HepG2 (cell line): Measurements from ENCODE around the gene TACO1. TPM values are rescaled to one million over a fixed set of nuclear protein-coding genes. Genes with fewer than 3 reads are reported as not detected.

Experiments used
- ATAD3A ChIP-seq: sonication (generic); formaldehyde crosslinking; IDR thresholded peaks from 2 replicates; pipeline ENCODE4 v1.4.0; 2020; ENCODE audit warnings: missing genetic modification reagents
- CENPX ChIP-seq: sonication (generic); formaldehyde crosslinking; IDR thresholded peaks from 2 replicates; pipeline ENCODE4 v1.9.0; 2021; ENCODE audit warnings: mild to moderate bottlenecking, missing genetic modification reagents, moderate library complexity
- GMEB1 ChIP-seq: sonication (generic); formaldehyde crosslinking; IDR thresholded peaks from 2 replicates; pipeline ENCODE4 v1.5.1; 2020; ENCODE audit warnings: missing genetic modification reagents, mild to moderate bottlenecking, borderline replicate concordance
- HINFP ChIP-seq: sonication (generic); formaldehyde crosslinking; IDR thresholded peaks from 2 replicates; pipeline ENCODE4 v1.4.0; 2020; ENCODE audit warnings: low read depth, mild to moderate bottlenecking, missing genetic modification reagents
- JARID2 ChIP-seq: sonication (generic); formaldehyde crosslinking; IDR thresholded peaks from 2 replicates; pipeline ENCODE4 v1.8.1; 2023; ENCODE audit warnings: missing genetic modification reagents, inconsistent platforms; ENCODE audit not compliant: insufficient replicate concordance
- KDM1A ChIP-seq: IDR thresholded peaks from 2 replicates; pipeline ENCODE4 v1.6.1; 2016; ENCODE audit warnings: missing compliant biosample characterization
- SOX13 ChIP-seq, 3 experiments: fragments of 450-650 bp in 1 of 3; sonication (generic) in 1 of 3; formaldehyde crosslinking in 1 of 3; IDR thresholded peaks in 2 of 3; conservative IDR thresholded peaks in 1 of 3; 2 replicates each; pipeline versions ENCODE4 v1.5.0 to v1.6.1; 2016 to 2020; ENCODE audit warnings: antibody characterized with exemption in 1 of 3, mild to moderate bottlenecking in 1 of 3, missing compliant biosample characterization in 1 of 3, missing genetic modification reagents in 1 of 3, moderate library complexity in 1 of 3
- ZFP90 ChIP-seq: sonication (generic); formaldehyde crosslinking; IDR thresholded peaks from 2 replicates; pipeline ENCODE4 v1.8.0; 2022; ENCODE audit warnings: missing genetic modification reagents, mild to moderate bottlenecking, inconsistent platforms, borderline replicate concordance
- ZNF549 ChIP-seq: sonication (generic); formaldehyde crosslinking; IDR thresholded peaks from 2 replicates; pipeline ENCODE4 v1.5.0; 2020; ENCODE audit warnings: missing genetic modification reagents
- ZNF646 ChIP-seq: sonication (generic); formaldehyde crosslinking; IDR thresholded peaks from 2 replicates; pipeline ENCODE4 v1.9.0; 2021; ENCODE audit warnings: mild to moderate bottlenecking, missing genetic modification reagents
- ZNF850 ChIP-seq: sonication (generic); formaldehyde crosslinking; conservative IDR thresholded peaks from 2 replicates; pipeline ENCODE4 v1.9.0; 2021; ENCODE audit warnings: mild to moderate bottlenecking, missing genetic modification reagents
- ZSCAN31 ChIP-seq: sonication (generic); formaldehyde crosslinking; IDR thresholded peaks from 2 replicates; pipeline ENCODE4 v1.5.0; 2020; ENCODE audit warnings: low read depth, mild to moderate bottlenecking, missing genetic modification reagents
- polyA plus RNA-seq, 8 experiments: library from polyadenylated mRNA; depleted of rRNA in 3 of 8; stranded (reverse) in 7 of 8; unstranded in 1 of 8; fragments of >200 nt; fragmentation: Illumina TruSeq in 4 of 8; extraction: Trizol in 4 of 8; gene quantifications; 2 replicates each; pipeline versions ENCODE4 v1.2.1 to v1.2.3, GENCODE V29; 2011 to 2016; ENCODE audit warnings: low read depth in 4 of 8, missing spikeins in 1 of 8, mixed read lengths in 1 of 8; ENCODE audit not compliant: insufficient read depth in 1 of 8
- total RNA-seq, 5 experiments: library from RNA; depleted of rRNA; stranded (reverse); fragments of >200 nt; fragmentation: Illumina TruSeq; extraction: Trizol; gene quantifications; 2 replicates each; pipeline ENCODE4 v1.2.3, GENCODE V29; 2016; ENCODE audit warnings: low read depth in 1 of 5
- TF ChIP-seq, protein P1 (sequence below): sonication (generic); formaldehyde crosslinking; IDR thresholded peaks from 2 replicates; pipeline ENCODE4 v1.4.0; 2020; ENCODE audit warnings: missing genetic modification reagents, borderline replicate concordance
- TF ChIP-seq, protein P2 (sequence below): sonication (generic); formaldehyde crosslinking; IDR thresholded peaks from 2 replicates; pipeline ENCODE4 v1.4.0; 2020; ENCODE audit warnings: missing genetic modification reagents

The TACO1 gene
- total and polyA plus RNA-seq, 2 of the 13 experiments (the other 11 are each of a cell fraction or from before 2014, with no cell fraction given), result 34.7 to 53.6 TPM

GRCh38 chr17:63579633-63580032 is 21.1 kb upstream of the TACO1 start (continued):
- no peak for TF ChIP-seq ZNF646 (CRISPR knock-in tag)
- TF ChIP-seq ATAD3A (CRISPR knock-in tag), result no peak
- TF ChIP-seq ZNF549 (CRISPR knock-in tag), result no peak
- TF ChIP-seq, protein P1, sequence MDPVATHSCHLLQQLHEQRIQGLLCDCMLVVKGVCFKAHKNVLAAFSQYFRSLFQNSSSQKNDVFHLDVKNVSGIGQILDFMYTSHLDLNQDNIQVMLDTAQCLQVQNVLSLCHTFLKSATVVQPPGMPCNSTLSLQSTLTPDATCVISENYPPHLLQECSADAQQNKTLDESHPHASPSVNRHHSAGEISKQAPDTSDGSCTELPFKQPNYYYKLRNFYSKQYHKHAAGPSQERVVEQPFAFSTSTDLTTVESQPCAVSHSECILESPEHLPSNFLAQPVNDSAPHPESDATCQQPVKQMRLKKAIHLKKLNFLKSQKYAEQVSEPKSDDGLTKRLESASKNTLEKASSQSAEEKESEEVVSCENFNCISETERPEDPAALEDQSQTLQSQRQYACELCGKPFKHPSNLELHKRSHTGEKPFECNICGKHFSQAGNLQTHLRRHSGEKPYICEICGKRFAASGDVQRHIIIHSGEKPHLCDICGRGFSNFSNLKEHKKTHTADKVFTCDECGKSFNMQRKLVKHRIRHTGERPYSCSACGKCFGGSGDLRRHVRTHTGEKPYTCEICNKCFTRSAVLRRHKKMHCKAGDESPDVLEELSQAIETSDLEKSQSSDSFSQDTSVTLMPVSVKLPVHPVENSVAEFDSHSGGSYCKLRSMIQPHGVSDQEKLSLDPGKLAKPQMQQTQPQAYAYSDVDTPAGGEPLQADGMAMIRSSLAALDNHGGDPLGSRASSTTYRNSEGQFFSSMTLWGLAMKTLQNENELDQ (CRISPR knock-in tag), result no peak
- TF ChIP-seq SOX13 (IDR thresholded peaks at IDR 0.05), result no peak
- TF ChIP-seq SOX13 (CRISPR knock-in tag; conservative IDR thresholded peaks at IDR 0.05 in 1 of 2, IDR thresholded peaks at IDR 0.05 in 1 of 2), result peak in 1 of 2 experiments; percentile 60; a peak in 1 of 4 replicates
- no peak for TF ChIP-seq KDM1A (CRISPR knock-in tag)
- TF ChIP-seq HINFP (CRISPR knock-in tag), result 0 out of 2 replicates have a peak, but pooled peaks have one; percentile 45
- TF ChIP-seq JARID2 (CRISPR knock-in tag), result no peak
- peak; percentile 41; the same call in 1 of the 2 replicates for TF ChIP-seq ZSCAN31
- TF ChIP-seq, protein P2, sequence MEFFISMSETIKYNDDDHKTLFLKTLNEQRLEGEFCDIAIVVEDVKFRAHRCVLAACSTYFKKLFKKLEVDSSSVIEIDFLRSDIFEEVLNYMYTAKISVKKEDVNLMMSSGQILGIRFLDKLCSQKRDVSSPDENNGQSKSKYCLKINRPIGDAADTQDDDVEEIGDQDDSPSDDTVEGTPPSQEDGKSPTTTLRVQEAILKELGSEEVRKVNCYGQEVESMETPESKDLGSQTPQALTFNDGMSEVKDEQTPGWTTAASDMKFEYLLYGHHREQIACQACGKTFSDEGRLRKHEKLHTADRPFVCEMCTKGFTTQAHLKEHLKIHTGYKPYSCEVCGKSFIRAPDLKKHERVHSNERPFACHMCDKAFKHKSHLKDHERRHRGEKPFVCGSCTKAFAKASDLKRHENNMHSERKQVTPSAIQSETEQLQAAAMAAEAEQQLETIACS (CRISPR knock-in tag), result no peak
- TF ChIP-seq CENPX (CRISPR knock-in tag), result no peak
- peak; percentile 41; the same call in 1 of the 2 replicates for TF ChIP-seq GMEB1
- no peak for TF ChIP-seq ZNF850 (CRISPR knock-in tag)
- TF ChIP-seq ZFP90 (CRISPR knock-in tag), result no peak
